ENCODE results near the gene KIF26A.

- TF ChIP-seq POLR2A (IDR thresholded peaks at IDR 0.05) (no peak), CTCF (IDR thresholded peaks at IDR 0.05) (no peak), EP300 (IDR thresholded peaks at IDR 0.05) (no peak)
Observed at GRCh38 chr14:104181761-104182530, 43.6 kb downstream of the KIF26A start.
